ENCODE measurements around the gene PEAK3. TPM values are rescaled to one million over a fixed set of nuclear protein-coding genes. Genes with fewer than 3 reads are reported as not detected.

PEAK3 gene
- total and polyA plus RNA-seq, 2 donors (not counting 1 experiment from before 2014, with no cell fraction given) = 0.18 to 0.71 TPM

GRCh38 chr19:2246801-2247361, 35.1 kb downstream of the PEAK3 start:
- Histone ChIP-seq H3K36me3 (replicated peaks in 1 of 2; ENCODE audit: control extremely low read depth in 1 of 2, control insufficient read depth in 1 of 2, extremely low read depth in 1 of 2, insufficient read depth in 2 of 2, low read length in 1 of 2) (peaks cover 0 to 64% of the 10 kb centered on the region in 2 experiments), H4K20me1 (ENCODE audit: control insufficient read depth, insufficient read depth, low read length, poor library complexity, severe bottlenecking) (peaks cover 93% of the 10 kb centered on the region), H3K79me2 (ENCODE audit: control insufficient read depth, insufficient read depth, low read length) (peaks cover 48% of the 10 kb centered on the region), H3K9ac (ENCODE audit: low read length) (no peak overlapping the region), H3K4me1 (ENCODE audit: control insufficient read depth in 2 of 2, insufficient read depth in 2 of 2, low read length in 2 of 2) (peaks cover 14 to 16% of the 10 kb centered on the region in 2 donors), H3K27ac (ENCODE audit: low read length in 2 of 2) (no peak overlapping the region), H3K27me3 (replicated peaks in 1 of 4; ENCODE audit: control extremely low read depth in 1 of 4, control insufficient read depth in 3 of 4, insufficient read depth in 4 of 4, low read length in 3 of 4) (peaks cover 0 to 25% (median 8%) of the 10 kb centered on the region in 4 experiments), H3K9me3 (ENCODE audit: control extremely low read depth in 1 of 3, control insufficient read depth in 2 of 3, insufficient read depth in 1 of 3, low read length in 2 of 3) (peaks cover 0 to 7% (median 0%) of the 10 kb centered on the region in 3 donors), H2AFZ (ENCODE audit: insufficient read depth, low read depth, low read length, poor library complexity, severe bottlenecking) (no peak overlapping the region), H3K4me2 (replicated peaks; ENCODE audit: low read depth, low read length, poor library complexity, severe bottlenecking) (no peak overlapping the region), H3K4me3 (ENCODE audit: control extremely low read depth in 1 of 5, extremely low read depth in 1 of 5, insufficient read depth in 1 of 5, low read depth in 2 of 5, low read length in 4 of 5) (no peak overlapping the region)
- CTCF ChIA-PET = no interaction called here
- ATAC-seq (ENCODE audit: low read depth) (no peak), DNase-seq (no peak)
- TF ChIP-seq EZH2 (IDR thresholded peaks at IDR 0.05; ENCODE audit: borderline replicate concordance, insufficient read depth, low read depth, low read length, poor library complexity, severe bottlenecking) = no peak
- no peak for TF ChIP-seq CTCF (IDR thresholded peaks at IDR 0.05)
- 93% methylated on average over 26 of the region's 26 CpGs for WGBS (ENCODE audit: insufficient coverage)
- H3K4me1 Mint-ChIP-seq = peaks cover 12% of the 10 kb centered on the region
- no peak overlapping the region for H3K4me3 Mint-ChIP-seq
- no peaks in the 10 kb centered on the region for H3K27me3 Mint-ChIP-seq
- intact Hi-C loops (cut with micrococcal nuclease) = no loop called here
- H3K9me3 Mint-ChIP-seq (ENCODE audit: insufficient read depth) = no peaks in the 10 kb centered on the region
- POLR2A ChIA-PET = no interaction called here
- no peak overlapping the region for H3K27ac Mint-ChIP-seq

GRCh38 chr19:2246014-2246620, 35.9 kb downstream of the PEAK3 start:
- intact Hi-C loops (cut with micrococcal nuclease) = no loop called here
- no peak overlapping the region for H3K4me3 ChIP-seq (ENCODE audit: control extremely low read depth in 1 of 5, extremely low read depth in 1 of 5, insufficient read depth in 1 of 5, low read depth in 2 of 5, low read length in 4 of 5)
- peaks cover 56% of the 10 kb centered on the region for H3K79me2 ChIP-seq (ENCODE audit: control insufficient read depth, insufficient read depth, low read length)
- H2AFZ ChIP-seq (ENCODE audit: insufficient read depth, low read depth, low read length, poor library complexity, severe bottlenecking) = no peak overlapping the region
- H3K27ac Mint-ChIP-seq = no peak overlapping the region
- no peaks in the 10 kb centered on the region for H3K27me3 Mint-ChIP-seq
- no peak for DNase-seq
- no peak overlapping the region for H3K4me2 ChIP-seq (replicated peaks; ENCODE audit: low read depth, low read length, poor library complexity, severe bottlenecking)
- no peak overlapping the region for H3K4me3 Mint-ChIP-seq
- TF ChIP-seq CTCF (IDR thresholded peaks at IDR 0.05) = no peak
- no peak for TF ChIP-seq EZH2 (IDR thresholded peaks at IDR 0.05; ENCODE audit: borderline replicate concordance, insufficient read depth, low read depth, low read length, poor library complexity, severe bottlenecking)
- no peaks in the 10 kb centered on the region for H3K9me3 Mint-ChIP-seq (ENCODE audit: insufficient read depth)
- peaks cover 10 to 18% of the 10 kb centered on the region in 2 donors for H3K4me1 ChIP-seq (ENCODE audit: control insufficient read depth in 2 of 2, insufficient read depth in 2 of 2, low read length in 2 of 2)
- H3K36me3 ChIP-seq (replicated peaks in 1 of 2; ENCODE audit: control extremely low read depth in 1 of 2, control insufficient read depth in 1 of 2, extremely low read depth in 1 of 2, insufficient read depth in 2 of 2, low read length in 1 of 2) = peaks cover 0 to 71% of the 10 kb centered on the region in 2 experiments
- CTCF ChIA-PET = no interaction called here
- H3K27me3 ChIP-seq (replicated peaks in 1 of 4; ENCODE audit: control extremely low read depth in 1 of 4, control insufficient read depth in 3 of 4, insufficient read depth in 4 of 4, low read length in 3 of 4) = peaks cover 0 to 22% (median 6%) of the 10 kb centered on the region in 4 experiments
- POLR2A ChIA-PET = interaction anchor here (0.6 kb wide), 1 partner anchor 54 kb away, joined by 5 read pairs; no protein-coding TSS in a partner anchor
- peaks cover 98% of the 10 kb centered on the region for H4K20me1 ChIP-seq (ENCODE audit: control insufficient read depth, insufficient read depth, low read length, poor library complexity, severe bottlenecking)
- peaks cover 0 to 6% (median 0%) of the 10 kb centered on the region in 3 donors for H3K9me3 ChIP-seq (ENCODE audit: control extremely low read depth in 1 of 3, control insufficient read depth in 2 of 3, insufficient read depth in 1 of 3, low read length in 2 of 3)
- no peak for ATAC-seq (ENCODE audit: low read depth)
- H3K27ac ChIP-seq (ENCODE audit: low read length in 2 of 2) = no peak overlapping the region
- no peak overlapping the region for H3K9ac ChIP-seq (ENCODE audit: low read length)
- 98% methylated on average over 24 of the region's 25 CpGs for WGBS (ENCODE audit: insufficient coverage)
- peaks cover 14% of the 10 kb centered on the region for H3K4me1 Mint-ChIP-seq

Measured in B cell (primary cell).